CD4-positive, alpha-beta T cell (primary cell): ENCODE measurements around the gene GPRC5D. TPM values are rescaled to one million over a fixed set of nuclear protein-coding genes. Genes with fewer than 3 reads are reported as not detected.

ENCODE experiments used
- ATAC-seq: fragments of 200-7000 bp; cut with Tn5 transposase; one replicate; pipeline ENCODE4 v1.10.0; 2022; ENCODE audit warnings: mild to moderate bottlenecking; ENCODE audit not compliant: poor library complexity
- CTCF ChIA-PET: fragments of 350-600 bp; sonication (Branson Sonifier 250); formaldehyde crosslinking; loops from one replicate; lab custom pipeline; 2021; ENCODE audit warnings: antibody characterized with exemption, inconsistent platforms; lab: Charles Lee
- POLR2A ChIA-PET: fragments of 350-600 bp; sonication (Branson Sonifier 250); formaldehyde crosslinking; loops from one replicate; lab custom pipeline; 2021; ENCODE audit warnings: antibody characterized with exemption, inconsistent platforms; lab: Charles Lee
- DNase-seq, 14 experiments: peaks; one replicate each; pipeline ENCODE4 v3.0.0-alpha.2; 2013 to 2020; ENCODE audit warnings: mixed read lengths in 2 of 14
- H3K27ac ChIP-seq, 2 donors: one replicate each; pipeline versions ENCODE4 v1.5.1 to v1.7.0; 2013; ENCODE audit warnings: low read length in 2 of 2, low read depth in 1 of 2, mild to moderate bottlenecking in 1 of 2
- H3K27me3 ChIP-seq, 2 experiments: 1 replicate in 1 of 2; 2 replicates in 1 of 2; pipeline versions ENCODE4 v1.6.1 to v1.7.0; 2013; ENCODE audit warnings: low read length in 2 of 2, control low read depth in 1 of 2, mild to moderate bottlenecking in 1 of 2, moderate library complexity in 1 of 2; ENCODE audit not compliant: insufficient read depth in 2 of 2, control insufficient read depth in 1 of 2
- H3K36me3 ChIP-seq: one replicate; pipeline ENCODE4 v1.6.1; 2013; ENCODE audit warnings: low read length, control low read depth; ENCODE audit not compliant: insufficient read depth
- H3K4me1 ChIP-seq: one replicate; pipeline ENCODE4 v1.6.1; 2013; ENCODE audit warnings: low read length, control low read depth; ENCODE audit not compliant: insufficient read depth
- H3K4me3 ChIP-seq: one replicate; pipeline ENCODE4 v1.5.1; 2013; ENCODE audit warnings: mild to moderate bottlenecking, low read length, moderate library complexity
- H3K9me3 ChIP-seq, 2 experiments: 1 replicate in 1 of 2; 2 replicates in 1 of 2; pipeline versions ENCODE4 v1.6.1 to v1.7.0; 2013; ENCODE audit warnings: low read length in 2 of 2, mild to moderate bottlenecking in 2 of 2, control low read depth in 1 of 2, moderate library complexity in 1 of 2; ENCODE audit not compliant: control insufficient read depth in 1 of 2, insufficient read depth in 1 of 2
- H3K27ac Mint-ChIP-seq: one replicate; pipeline ENCODE4 v1.8.0; 2020; ENCODE audit warnings: mixed read lengths
- H3K27me3 Mint-ChIP-seq: one replicate; pipeline ENCODE4 v1.8.0; 2021; ENCODE audit warnings: mixed read lengths
- H3K36me3 Mint-ChIP-seq: one replicate; pipeline ENCODE4 v1.8.0; 2021; ENCODE audit warnings: low read depth, mixed read lengths
- H3K4me1 Mint-ChIP-seq: one replicate; pipeline ENCODE4 v1.8.0; 2021; ENCODE audit warnings: low read depth, mixed read lengths
- H3K4me3 Mint-ChIP-seq: one replicate; pipeline ENCODE4 v1.8.0; 2020; ENCODE audit warnings: mild to moderate bottlenecking, mixed read lengths
- H3K9me3 Mint-ChIP-seq: one replicate; pipeline ENCODE4 v1.8.0; 2020; ENCODE audit warnings: mixed read lengths
- intact Hi-C, 2 experiments: fragments of 100-400 bp; cut with DNase I in 1 of 2; cut with micrococcal nuclease in 1 of 2; formaldehyde crosslinking; loops; one replicate each; pipeline versions ENCODE4 v1.15.1 to v1.9.0; 2023 to 2025; cut with DNase I, micrococcal nuclease
- total RNA-seq, 174 experiments: library from RNA in 2 of 174; stranded (reverse) in 2 of 174; gene quantifications; one replicate each; pipeline ENCODE4 v1.2.3 and lab custom pipeline; 2021 to 2026
- TF ChIP-seq, protein P1 (sequence below): fragments of 200-600 bp; IDR thresholded peaks from one replicate; pipeline ENCODE4 v1.8.0; 2022; ENCODE audit warnings: antibody characterized with exemption, mild to moderate bottlenecking

GPRC5D gene
- total RNA-seq, 2 experiments from 2014 or later = not detected

DNA sequence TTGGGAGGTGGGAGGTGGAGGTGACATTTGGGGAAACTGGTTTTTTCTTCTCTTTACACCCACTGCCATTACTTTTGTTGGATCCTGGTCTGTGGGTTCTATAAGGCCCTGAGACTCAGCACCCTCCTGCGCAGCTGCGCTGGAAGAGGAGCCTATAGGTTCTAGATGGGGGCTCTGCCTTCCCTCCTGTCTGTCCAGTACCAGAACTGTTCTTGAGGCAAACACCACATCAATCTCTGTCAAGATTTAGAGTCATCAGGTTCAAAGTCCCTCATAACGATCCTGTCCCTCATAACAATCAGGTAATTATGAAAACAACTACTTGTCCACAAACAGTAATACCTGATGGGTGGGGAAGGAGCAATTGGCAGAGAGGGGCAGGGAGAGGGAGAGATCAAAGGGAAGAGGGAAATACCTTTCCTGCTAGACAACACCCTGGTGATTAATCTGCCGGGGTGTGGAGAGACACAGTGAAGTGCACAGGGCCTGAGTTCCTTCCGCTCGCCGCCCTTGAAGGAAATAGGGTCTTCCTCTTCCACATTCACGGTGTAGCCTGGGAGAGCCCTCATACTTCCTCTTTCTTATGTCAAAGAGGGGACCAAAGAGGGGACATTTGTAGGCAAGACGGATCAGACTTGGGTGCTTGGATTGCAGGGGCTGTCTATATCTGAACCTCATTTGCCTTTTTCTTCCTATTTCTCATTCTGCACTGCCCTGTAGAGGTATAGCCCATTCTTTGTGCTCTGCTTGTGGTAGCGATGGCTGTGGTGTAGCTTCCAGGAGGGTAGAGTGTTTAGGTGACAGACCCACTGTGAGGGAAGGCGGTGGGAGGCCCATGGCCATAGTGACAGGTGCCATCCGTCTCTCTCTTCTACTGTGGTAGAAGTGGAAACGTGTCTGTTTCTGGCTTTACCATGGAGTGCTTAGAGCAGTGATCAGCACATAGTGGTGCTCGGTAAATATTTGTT, 48.0 kb downstream of the GPRC5D start:
- H3K4me1 ChIP-seq = peaks cover 2% of the 10 kb centered on the region
- no peak overlapping the region for H3K27ac Mint-ChIP-seq
- H3K36me3 ChIP-seq = no peaks in the 10 kb centered on the region
- peaks cover 4% of the 10 kb centered on the region for H3K4me1 Mint-ChIP-seq
- no peak overlapping the region for H3K4me3 ChIP-seq
- H3K27ac ChIP-seq = no peak overlapping the region
- ChIA-PET CTCF (no interaction called here), POLR2A (no interaction called here)
- intact Hi-C loops = no loop called here
- no peak for DNase-seq
- H3K4me3 Mint-ChIP-seq = no peak overlapping the region
- peaks cover 2 to 8% of the 10 kb centered on the region in 2 experiments for H3K27me3 ChIP-seq
- H3K27me3 Mint-ChIP-seq = no peaks in the 10 kb centered on the region
- no peaks in the 10 kb centered on the region for H3K9me3 Mint-ChIP-seq
- H3K36me3 Mint-ChIP-seq = no peaks in the 10 kb centered on the region
- TF ChIP-seq, protein P1, sequence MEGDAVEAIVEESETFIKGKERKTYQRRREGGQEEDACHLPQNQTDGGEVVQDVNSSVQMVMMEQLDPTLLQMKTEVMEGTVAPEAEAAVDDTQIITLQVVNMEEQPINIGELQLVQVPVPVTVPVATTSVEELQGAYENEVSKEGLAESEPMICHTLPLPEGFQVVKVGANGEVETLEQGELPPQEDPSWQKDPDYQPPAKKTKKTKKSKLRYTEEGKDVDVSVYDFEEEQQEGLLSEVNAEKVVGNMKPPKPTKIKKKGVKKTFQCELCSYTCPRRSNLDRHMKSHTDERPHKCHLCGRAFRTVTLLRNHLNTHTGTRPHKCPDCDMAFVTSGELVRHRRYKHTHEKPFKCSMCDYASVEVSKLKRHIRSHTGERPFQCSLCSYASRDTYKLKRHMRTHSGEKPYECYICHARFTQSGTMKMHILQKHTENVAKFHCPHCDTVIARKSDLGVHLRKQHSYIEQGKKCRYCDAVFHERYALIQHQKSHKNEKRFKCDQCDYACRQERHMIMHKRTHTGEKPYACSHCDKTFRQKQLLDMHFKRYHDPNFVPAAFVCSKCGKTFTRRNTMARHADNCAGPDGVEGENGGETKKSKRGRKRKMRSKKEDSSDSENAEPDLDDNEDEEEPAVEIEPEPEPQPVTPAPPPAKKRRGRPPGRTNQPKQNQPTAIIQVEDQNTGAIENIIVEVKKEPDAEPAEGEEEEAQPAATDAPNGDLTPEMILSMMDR = no peak
- ATAC-seq = no peak
- no peaks in the 10 kb centered on the region for H3K9me3 ChIP-seq

DNA sequence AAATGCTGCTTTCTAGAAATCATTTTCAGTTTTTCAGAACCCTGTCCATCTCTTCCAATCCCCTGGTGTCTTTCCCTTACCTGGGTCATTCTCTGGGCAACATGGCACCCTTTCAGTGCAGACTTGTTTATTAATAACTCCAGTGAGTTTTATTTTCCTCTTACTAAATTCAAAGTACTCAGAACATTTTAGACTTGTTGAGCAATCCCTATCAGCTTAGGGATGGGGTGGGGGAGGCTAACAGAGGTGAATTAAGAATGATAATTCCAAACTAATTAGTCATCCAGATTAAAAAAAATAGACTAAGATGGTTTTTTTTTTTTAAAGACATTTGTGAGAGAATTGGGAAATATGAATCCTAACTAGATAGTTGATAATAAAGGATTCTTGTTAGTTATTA, 49.9 kb downstream of the GPRC5D start:
- Mint-ChIP-seq H3K36me3 (no peaks in the 10 kb centered on the region), H3K9me3 (no peaks in the 10 kb centered on the region), H3K4me3 (no peak overlapping the region), H3K27me3 (peaks cover 4% of the 10 kb centered on the region), H3K4me1 (no peaks in the 10 kb centered on the region), H3K27ac (no peak overlapping the region)
- DNase-seq (no peak), ATAC-seq (no peak)
- intact Hi-C loops = no loop called here
- ChIA-PET CTCF (no interaction called here), POLR2A (no interaction called here)
- Histone ChIP-seq H3K36me3 (no peaks in the 10 kb centered on the region), H3K4me3 (no peak overlapping the region), H3K4me1 (no peaks in the 10 kb centered on the region), H3K9me3 (no peaks in the 10 kb centered on the region), H3K27me3 (peaks cover 2 to 8% of the 10 kb centered on the region in 2 experiments), H3K27ac (no peak overlapping the region)
- TF ChIP-seq, protein P1 = no peak

- Histone ChIP-seq H3K27me3 (peaks cover 2 to 8% of the 10 kb centered on the region in 2 experiments), H3K4me3 (no peak overlapping the region), H3K9me3 (no peaks in the 10 kb centered on the region), H3K27ac (no peak overlapping the region), H3K36me3 (no peaks in the 10 kb centered on the region), H3K4me1 (no peaks in the 10 kb centered on the region)
- ATAC-seq (no peak), DNase-seq (no peak)
- ChIA-PET CTCF (no interaction called here), POLR2A (no interaction called here)
- Mint-ChIP-seq H3K4me1 (no peaks in the 10 kb centered on the region), H3K4me3 (no peak overlapping the region), H3K36me3 (no peaks in the 10 kb centered on the region), H3K9me3 (no peaks in the 10 kb centered on the region), H3K27ac (no peak overlapping the region), H3K27me3 (peaks cover 4% of the 10 kb centered on the region)
- TF ChIP-seq, protein P1 = no peak
- intact Hi-C loops = no loop called here
Observed at GRCh38 chr12:12901158-12901791, 50.7 kb downstream of the GPRC5D start.
